GM12864 (cell line): ENCODE data around the gene LMBR1.
"Not testable (repeated sequence)": the region's sequence is repeated elsewhere in the genome, so short reads cannot be mapped to it uniquely, and the experiment has no call there.

Experiments
- DNase-seq: peaks from one replicate; pipeline ENCODE4 v3.0.0-alpha.2; 2011; ENCODE audit warnings: low read depth
- H3K4me3 ChIP-seq: 2 replicates; pipeline ENCODE4 v1.5.1; 2011; ENCODE audit warnings: mild to moderate bottlenecking, low read depth, low read length, control low read depth
- TF ChIP-seq, protein P1 (sequence below): IDR thresholded peaks from 2 replicates; pipeline ENCODE4 v1.5.1; 2011; ENCODE audit warnings: low read depth, mild to moderate bottlenecking, moderate library complexity, low read length, control low read depth, inconsistent platforms; ENCODE audit errors: missing control alignments

The LMBR1 gene

DNA sequence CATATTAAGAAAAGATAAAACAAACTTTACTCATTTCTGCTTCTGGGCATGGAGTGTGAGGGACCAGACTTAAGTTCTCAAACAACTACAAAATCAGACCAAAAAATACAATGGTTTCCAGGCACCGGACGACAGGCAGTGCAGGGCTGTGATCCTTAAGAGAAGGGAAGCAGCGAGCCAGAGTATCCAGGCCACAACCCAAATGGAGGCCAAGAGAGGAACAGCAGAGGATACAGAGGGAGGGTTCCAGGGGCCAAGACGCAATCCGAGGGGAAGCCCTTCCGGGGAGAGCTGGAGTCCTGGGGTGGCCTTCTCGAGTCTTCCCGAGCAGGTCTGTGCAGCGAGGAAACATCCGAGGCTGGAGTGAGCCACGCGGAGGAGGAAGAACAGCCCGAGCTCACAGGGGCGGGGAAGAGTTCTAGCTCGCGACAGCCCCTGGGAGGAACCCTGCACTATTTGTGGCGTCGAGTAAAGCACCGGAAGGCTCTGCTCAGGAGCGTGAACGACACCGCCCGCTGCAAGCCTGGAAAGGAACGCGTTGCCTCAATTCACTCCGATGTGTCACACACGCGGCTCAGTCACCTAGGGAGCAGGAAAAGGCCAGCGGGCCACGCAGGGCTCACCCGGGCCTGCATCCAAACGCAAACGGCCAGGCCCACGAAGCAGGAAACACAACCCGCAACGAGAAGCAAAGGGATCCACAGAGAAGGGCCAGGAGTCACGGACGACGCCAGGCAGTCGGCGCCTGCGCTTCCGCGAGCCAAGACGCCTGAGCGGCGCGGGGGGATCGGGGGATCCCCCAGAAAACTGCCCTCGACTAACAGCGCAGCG lies 253.3 kb downstream of the LMBR1 start:
- no peak for DNase-seq
- TF ChIP-seq, protein P1, sequence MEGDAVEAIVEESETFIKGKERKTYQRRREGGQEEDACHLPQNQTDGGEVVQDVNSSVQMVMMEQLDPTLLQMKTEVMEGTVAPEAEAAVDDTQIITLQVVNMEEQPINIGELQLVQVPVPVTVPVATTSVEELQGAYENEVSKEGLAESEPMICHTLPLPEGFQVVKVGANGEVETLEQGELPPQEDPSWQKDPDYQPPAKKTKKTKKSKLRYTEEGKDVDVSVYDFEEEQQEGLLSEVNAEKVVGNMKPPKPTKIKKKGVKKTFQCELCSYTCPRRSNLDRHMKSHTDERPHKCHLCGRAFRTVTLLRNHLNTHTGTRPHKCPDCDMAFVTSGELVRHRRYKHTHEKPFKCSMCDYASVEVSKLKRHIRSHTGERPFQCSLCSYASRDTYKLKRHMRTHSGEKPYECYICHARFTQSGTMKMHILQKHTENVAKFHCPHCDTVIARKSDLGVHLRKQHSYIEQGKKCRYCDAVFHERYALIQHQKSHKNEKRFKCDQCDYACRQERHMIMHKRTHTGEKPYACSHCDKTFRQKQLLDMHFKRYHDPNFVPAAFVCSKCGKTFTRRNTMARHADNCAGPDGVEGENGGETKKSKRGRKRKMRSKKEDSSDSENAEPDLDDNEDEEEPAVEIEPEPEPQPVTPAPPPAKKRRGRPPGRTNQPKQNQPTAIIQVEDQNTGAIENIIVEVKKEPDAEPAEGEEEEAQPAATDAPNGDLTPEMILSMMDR: no peak
- H3K4me3 ChIP-seq: peak overlapping the region; percentile 99

DNA sequence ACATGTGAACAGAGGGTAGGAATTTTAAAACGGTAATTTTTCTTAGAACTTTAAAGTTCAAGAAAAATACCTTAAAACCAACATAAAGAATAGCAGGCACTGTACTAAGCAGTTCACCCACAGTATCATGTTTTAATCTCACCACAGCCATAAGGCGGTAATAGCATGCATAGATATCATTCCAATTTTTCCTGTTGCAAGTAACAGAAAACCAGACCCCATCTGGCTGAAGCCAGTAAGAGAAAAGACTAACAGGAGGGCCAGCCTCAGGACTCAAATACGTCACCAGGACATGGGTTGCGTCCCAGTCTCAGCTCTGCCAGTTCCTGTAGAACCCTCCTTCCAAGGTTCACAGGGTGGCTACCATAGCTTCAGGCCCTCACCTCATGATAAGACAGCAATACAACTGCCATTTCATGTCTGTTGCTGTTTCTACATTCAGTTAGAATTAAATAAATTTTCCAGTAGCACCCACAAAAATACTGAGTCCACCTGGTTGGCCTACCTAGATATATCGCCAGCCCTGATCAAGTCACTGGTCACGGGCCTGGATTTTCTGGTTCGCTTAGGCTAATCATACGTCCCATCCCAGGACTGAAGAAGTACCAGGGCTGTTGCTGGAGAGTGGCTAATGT lies 254.4 kb downstream of the LMBR1 start:
- TF ChIP-seq, protein P1: no peak
- no peak overlapping the region for H3K4me3 ChIP-seq
- DNase-seq: no peak

DNA sequence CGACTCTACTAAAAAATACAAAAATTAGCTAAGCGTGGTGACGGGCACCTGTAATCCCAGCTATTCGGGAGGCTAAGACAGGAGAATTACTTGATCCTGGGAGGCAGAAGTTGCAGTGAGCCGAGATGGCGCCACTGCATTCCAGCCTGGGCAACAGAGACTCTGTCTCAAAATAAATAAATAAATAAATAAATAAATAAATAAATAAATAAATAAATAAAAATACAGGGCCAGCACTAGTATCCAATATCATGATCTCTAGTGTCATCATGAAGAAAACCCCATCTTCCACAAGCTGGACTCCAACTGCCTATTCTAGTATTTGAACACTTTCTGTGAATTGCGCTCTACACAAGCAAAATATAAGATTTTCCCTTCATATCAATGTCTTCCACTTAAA lies 255.9 kb downstream of the LMBR1 start:
- not testable (repeated sequence) for H3K4me3 ChIP-seq, DNase-seq

DNA sequence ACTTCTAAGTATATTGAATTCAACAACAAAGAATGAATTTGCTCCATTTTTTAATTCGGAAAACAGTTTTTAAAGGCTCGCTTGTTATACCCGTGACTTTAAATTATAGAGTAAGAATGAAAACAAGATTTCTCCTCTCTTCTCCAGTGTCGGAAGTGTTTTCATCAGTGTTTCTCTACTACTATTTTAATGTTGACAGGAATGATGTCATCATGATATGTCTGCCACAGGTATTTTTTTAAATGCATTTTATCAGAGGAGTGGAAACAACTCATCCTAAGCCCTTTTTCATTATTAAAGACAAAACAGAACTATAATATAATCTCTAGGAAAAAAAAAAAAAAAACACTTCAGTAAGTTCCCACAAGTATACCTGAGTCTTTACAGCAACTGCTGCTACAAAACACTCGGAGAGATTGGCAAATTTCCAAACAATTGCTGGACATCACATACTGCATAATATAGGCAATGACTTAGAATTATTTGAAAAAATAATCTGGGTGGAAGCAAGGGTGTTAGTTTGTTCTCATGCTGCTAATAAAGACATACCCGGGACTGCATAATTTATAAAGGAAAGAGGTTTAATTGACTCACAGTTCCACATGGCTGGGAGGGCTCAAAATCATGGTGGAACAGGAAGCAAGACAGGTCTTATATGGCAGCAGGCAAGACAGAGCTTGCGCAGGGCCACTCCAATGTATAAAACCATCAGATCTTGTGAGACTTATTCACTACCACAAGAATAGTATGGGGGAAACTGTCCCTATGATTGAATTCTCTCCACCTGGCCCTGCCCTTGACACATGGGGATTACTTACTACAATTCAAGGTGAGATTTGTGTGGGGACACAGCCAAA lies 257.2 kb downstream of the LMBR1 start:
- TF ChIP-seq, protein P1: no peak
- DNase-seq: no peak

DNA sequence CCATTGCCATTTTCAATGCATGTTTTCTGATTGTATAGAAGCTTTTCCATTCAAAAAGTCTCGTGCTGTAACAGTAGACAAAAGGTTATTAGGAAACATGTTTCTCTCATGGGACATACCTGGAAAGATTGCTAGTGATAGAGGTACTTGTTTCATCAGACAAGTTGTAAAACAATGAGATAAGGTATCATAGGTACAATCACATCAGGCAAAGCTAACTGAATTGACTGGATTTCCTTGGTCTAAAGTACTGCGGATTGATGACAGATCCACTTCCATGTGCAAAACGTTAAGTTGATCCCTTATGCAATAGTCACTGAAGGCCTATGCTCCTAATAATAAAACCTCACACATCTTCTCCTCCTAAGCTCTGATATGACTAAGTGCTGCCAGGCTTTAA lies 258.9 kb downstream of the LMBR1 start:
- H3K4me3 ChIP-seq: no peak overlapping the region
- DNase-seq: no peak
- TF ChIP-seq, protein P1: no peak

More for the DNA sequence above, 257.2 kb downstream of the LMBR1 start:
- no peak overlapping the region for H3K4me3 ChIP-seq

DNA sequence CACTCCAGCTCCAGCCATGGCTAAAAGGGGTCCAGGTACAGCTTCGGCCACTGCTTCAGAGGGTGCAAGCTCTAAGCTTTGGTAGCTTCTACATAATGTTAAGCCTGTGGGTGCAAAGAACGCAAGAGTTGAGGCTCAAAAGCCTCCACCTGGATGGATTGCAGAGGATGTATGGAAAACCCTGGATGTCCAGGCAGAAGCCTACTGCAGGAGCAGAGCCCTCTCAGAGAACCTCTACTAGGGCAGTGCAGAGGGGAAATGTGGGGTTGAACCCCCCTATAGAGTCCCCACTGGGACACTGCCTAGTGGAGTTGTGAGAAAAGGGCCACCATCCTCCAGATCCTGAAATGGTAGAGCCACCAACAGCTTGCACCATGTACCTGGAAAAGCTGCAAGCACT lies 263.1 kb downstream of the LMBR1 start:
- no peak overlapping the region for H3K4me3 ChIP-seq
- DNase-seq: no peak
- TF ChIP-seq, protein P1: no peak

DNA sequence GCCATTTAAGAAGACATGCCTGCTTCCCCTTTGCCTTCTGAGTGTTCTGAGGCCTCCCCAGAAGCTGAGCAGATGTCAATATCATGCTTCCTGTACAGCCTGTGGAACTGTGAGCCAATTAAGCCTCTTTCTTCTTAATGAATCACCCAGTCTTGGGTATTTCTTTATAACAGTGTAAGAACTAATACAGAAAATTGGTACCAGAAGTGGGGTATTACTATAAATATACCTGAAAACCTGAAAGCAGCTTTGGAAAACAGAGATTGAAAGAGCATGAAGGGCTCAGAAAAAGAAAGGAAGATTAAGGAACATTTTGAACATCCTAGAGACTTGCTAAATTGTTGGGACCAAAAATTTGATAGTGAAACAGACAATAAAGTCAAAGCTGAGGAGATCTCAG lies 264.4 kb downstream of the LMBR1 start:
- DNase-seq: no peak
- no peak overlapping the region for H3K4me3 ChIP-seq
- TF ChIP-seq, protein P1: no peak
